CD4-positive, alpha-beta T cell treated with Interleukin-1 beta for 1 hour (primary cell): ENCODE measurements around the gene TRAP1.
"Not testable (repeated sequence)": the region's sequence is repeated elsewhere in the genome, so short reads cannot be mapped to it uniquely, and the experiment has no call there.

Experiments used
- DNase-seq, 2 donors: peaks; one replicate each; pipeline ENCODE4 v3.0.0-alpha.2; 2020 to 2022

TRAP1 gene

DNA sequence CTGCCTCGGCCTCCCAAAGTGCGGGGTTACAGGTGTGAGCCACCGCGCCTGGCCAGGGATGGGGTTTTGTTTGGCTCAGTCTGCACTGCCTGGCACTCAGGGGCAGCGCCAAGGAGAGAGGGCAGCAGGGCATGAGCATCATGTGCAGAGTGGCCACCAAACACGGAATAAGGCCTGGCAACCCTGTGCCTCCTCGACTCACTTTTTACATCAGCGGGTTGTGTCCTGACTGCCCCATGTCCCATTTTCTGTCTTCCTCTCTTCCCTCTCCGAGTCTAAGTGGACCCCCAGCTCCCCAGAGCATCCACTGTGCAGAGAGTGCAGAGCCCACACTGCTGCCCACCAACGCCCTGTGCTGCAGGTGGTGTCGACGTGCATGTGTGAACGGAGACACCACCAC, 18.2 kb upstream of the TRAP1 start:
- no peak for DNase-seq

GRCh38 chr16:3734758-3735221, 17.5 kb upstream of the TRAP1 start:
- DNase-seq: no peak

DNA sequence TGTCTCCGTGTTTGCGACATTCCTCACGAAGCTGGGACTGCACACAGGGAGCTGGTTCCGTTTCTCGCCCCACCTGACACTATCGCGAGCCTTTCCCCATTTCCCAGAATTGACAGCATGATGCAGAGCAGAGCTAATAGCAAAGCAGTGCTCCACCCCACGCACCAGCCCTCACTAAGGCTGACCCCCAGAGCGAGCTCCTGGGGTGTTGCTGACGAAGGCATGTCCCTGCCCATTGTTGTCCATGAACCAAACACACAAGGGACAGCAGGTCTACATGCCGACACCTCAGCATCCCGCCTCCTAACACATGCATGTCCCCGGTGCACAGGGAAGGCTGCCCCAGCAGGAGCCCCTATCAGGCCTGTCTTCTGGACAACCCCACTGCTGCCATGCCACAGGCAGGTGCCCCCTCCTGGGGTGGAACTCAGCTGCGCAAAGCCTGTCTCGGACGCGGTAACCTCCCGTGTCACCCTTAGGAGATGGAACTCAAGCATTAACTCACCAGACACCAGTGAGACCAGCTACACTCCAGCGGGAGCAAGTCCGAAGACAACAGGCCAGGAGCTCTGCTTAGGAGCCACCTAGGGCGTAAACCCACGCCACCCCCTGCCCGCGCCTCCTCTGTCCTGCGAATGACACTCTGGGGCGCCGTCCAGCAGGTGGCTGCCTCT, 16.9 kb upstream of the TRAP1 start:
- DNase-seq: no peak

- DNase-seq: no peak
Observed at GRCh38 chr16:3732171-3732570, 14.8 kb upstream of the TRAP1 start.

DNA sequence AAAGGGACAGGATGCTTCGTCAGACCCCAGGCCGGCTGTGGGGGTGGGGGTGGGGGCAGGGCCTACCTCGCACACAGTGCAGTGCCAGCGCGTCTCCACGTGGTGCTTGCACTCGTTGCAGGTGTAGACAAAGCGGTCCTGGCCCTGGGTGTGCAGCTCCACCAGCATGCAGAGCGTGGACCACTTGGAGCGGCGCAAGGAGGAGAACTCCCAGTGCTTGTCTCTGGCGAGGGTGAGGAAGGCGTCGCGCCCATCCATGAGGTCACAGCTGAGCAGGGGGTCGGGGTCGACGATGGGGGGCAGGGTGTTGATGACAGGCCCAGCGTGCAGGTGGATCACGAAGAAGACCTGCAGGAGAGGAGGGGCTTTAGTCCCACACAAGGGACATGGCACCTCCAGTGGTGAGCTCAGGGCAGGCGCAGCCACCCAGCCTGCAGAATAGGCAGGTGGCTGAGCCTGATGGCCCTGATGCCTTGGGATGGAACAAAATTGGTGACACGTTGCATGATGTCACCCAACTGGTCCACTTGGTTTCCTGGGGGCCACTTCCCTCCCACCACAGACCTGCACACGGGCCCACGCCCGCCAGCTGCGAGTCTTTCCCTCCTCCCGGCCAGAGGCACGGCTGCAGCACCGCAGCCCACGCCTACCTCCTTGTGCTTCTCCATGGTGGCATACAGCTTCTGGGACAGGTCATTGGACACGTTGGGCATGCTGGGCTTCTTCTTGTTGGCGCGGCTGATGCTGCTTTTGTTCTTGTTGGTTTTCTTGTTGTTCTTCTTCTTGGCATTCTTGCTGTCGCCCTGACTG, 14.0 kb upstream of the TRAP1 start:
- DNase-seq: no peak

DNA sequence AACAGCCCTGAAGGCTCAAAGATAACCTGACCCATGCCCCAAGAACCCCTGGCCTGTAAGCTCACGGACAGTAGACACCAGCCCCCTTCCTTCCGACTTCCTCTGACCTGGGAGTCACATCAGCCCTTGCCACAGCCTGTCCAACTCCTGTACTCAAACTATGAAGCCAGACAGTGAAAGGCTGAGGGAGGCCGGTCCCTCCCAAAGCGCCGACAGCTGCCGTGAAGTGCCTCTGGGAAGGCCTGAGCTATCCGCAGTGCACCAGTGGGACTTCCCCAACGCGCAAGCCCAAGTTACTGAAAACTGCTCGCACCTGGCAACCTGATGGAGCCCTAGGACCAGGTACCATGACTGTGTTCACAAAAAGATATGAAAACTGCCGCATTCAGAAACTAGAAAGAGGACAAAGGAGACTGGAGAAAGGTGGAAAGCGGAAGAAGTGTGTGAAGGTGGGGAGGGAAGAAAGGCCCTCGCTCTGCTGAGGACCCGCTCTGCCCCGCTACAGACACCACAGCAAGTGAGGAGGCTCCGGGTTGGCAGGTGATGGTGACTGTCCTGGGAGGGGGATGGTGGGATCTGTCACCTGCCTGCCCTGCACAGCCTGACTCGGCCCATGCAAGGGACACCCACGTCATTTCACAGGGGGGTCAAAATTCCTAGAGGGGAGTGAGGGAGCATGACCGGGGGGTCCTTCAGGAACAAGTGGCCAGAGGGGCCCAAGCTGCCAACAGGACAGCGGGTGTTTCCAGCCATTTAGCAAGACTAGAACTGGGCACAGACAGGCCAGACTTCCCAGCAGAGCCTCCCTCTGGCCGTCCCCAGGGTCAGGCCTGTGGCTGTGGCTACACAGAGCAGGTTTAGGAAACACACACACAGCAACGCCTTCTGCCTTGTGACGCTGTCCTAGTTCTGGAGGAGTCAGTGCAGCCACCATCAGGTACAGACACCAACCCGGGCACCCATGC, 13.1 kb upstream of the TRAP1 start:
- no peak for DNase-seq

GRCh38 chr16:3729161-3730112, 12.1 kb upstream of the TRAP1 start:
- no peak for DNase-seq

- DNase-seq: no peak
Observed at GRCh38 chr16:3728424-3729160, 11.3 kb upstream of the TRAP1 start.

- DNase-seq: no peak
Observed at GRCh38 chr16:3727806-3728381, 10.6 kb upstream of the TRAP1 start.

DNA sequence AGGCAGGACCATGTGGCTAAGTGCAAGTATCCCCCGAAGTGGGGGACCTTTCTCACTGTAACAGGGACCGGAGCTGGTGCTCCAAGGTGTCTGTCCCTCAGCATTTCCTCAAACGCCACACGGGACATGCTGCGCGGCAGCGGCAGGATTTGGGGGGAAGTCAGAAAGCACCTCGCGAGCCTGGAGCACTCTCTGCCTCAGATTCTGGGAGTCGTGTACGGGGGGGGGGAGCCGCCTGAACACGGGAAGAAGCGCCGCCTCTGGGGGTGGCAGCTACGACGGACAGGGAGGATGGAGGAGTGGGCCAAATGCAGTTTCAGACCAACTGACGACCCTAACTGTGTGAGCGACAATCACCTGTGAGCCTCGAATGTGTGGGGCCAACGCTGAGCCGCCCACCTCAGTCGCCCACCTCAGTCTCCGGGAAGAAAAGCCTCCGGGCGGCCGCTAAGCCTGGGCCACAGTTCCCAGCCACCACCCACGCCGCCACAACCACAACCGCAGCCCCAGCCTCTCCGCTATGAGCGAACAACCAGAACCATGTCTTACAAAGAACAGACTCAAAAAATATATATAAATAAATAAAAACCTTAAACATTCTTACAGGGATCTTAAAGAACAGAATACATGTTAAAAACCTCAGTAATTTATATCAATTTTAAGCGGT, 8.8 kb upstream of the TRAP1 start:
- no peak for DNase-seq

- DNase-seq: no peak
Observed at GRCh38 chr16:3725276-3725675, 8.0 kb upstream of the TRAP1 start.

- no peak for DNase-seq
Observed at GRCh38 chr16:3722508-3722907, 5.2 kb upstream of the TRAP1 start.

DNA sequence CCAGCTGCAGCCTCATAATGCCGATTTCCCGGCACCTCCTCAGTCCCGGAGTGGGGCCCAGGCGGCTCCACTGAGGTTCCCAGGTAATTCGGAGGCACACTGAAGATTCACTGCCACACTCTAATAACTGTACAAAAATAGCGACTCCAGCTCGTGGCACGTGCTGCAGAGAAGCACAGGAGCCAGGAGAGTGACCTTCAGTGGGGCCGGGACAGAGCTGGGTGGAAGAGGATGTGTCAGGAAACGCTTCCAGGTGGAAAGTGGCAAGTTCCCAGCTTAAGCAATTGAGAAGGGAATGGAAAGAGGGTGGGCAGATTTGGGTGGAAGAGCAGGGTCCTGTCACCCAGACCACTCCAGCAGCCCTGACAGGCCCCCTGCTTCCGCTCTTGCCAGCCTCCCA, 3.1 kb upstream of the TRAP1 start:
- no peak for DNase-seq

DNA sequence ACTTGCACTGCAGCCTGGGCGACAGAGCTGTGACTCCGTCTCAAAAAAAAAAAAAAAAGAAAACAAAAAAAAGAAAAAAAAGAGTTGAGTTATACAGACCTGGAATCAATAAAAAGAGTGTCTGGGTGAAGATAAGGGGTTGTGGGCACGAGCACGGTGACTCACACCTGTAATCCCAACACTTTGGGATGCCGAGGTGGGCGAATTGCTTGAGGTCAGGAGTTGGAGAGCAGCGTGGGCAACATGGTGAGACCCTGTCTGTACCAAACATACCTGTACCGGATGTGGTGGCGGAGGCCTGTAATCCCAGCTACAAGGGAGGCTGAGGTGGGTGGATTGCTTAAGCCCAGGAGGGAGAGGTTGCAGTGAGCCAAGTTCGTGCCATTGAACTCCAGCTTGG, 1.3 kb upstream of the TRAP1 start:
- no peak for DNase-seq

GRCh38 chr16:3718019-3718391, 681 bp upstream of the TRAP1 start:
- no peak for DNase-seq

DNA sequence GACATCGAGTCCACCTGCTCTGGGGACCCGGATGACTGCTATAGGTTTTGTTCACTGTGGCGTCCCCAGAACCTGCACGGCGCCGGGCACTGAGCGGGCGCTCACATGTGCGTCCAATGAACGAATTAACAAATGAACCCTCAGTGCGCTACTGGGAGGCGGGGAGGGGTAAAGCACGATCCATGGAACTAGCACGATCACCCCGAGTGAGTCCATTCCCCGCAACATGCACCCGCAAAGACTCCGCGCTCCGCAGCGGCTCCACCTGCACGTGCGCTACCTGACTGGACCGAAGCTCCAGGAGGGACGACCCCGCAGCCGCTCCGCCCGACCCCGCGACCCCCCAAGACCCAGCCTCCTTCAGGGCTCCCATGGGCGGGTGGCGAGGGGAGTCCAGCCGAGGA, 491 bp downstream of the TRAP1 start:
- DNase-seq: peak in 1 of 2 donors; percentile 15

DNA sequence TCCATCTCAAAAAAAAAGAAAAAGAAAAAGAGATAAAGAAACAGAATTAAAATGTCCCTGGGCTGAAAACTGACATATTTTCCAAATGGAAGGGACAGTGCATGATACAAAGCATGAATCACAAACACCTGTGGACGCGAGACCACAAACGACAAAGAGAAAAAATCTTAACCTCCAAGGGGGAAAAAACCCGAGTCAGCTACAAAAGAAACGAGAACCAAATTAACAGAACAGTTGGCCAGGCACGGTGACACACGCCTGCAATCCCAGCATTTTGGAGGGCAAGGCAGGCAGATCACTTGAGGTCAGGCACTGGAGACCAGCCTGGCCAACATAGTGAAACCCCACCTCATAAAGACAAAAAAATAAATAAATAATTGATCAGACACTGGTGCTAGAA, 1.9 kb downstream of the TRAP1 start:
- no peak for DNase-seq

DNA sequence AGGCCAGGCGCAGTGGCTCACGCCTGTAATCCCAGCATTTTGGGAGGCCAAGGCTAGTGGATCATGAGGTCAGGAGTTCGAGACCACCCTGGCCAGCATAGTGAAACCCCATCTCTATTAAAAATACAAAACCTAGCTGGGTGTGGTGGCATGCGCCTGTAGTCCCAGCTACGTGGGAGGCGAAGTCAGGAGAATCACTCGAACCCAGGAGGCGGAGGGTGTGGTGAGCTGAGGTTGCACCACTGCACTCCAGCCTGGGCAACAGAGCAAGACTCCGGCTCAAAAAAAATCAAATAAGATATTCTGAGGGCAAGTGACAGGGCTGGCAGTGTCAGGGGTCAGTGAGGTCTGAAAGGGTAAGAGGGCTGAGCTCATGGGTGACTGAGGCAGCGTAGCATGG, 2.9 kb downstream of the TRAP1 start:
- DNase-seq: not testable (repeated sequence)

- DNase-seq: no peak
Observed at GRCh38 chr16:3713587-3714242, 3.6 kb downstream of the TRAP1 start.

DNA sequence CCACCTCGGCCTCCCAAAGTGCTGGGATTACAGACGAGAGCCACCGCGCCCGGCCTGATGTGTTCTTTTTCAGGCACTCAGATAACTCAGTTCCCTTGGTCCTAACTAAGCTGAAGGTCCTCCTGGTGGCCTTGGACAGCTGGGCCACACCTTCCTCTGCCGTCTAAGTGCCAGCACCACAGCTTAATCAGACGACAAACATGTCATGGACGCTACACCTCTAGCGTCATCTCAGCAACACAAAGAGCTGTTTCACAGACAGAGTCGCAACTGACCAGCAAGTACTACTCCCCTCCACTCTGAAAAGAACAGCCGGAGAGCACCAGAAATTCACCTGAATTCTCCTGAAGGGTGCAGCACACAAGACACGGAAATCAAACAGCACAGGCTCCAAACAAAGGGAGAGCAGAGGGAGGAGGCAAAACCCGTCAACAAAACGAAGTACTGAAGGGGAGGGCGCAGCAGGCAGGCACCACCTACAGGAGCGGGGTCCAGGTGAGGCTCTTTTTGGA, 4.4 kb downstream of the TRAP1 start:
- DNase-seq: no peak
